ENCODE measurements around the gene FOS. TPM values are rescaled to one million over a fixed set of nuclear protein-coding genes. Genes with fewer than 3 reads are reported as not detected.

FOS gene
- total and polyA plus RNA-seq, 2 of the 4 experiments (the other 2 are of a cell fraction): 53.6 to 171 TPM

DNA sequence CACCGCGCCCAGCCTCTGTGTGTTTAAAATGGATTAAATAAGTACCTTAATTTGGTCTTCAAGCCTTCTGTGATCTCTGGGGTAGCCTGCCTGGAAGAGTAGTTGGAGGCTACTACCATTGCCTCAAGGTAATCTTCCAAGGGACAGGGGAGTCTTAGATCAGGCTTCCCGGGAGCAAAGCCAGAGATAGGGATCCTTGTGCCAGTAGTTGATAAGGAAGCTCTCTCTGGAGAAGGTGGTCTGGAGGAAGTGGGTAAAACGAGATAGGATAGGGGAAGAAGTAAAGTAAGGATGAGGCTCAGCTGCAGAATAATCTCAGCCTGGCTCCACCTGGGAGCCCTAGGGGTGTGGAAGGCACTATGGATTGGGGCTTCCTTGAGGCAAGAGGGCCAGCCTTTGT is 38.5 kb downstream of the FOS start:
- 80% methylated on average over 1 of the region's 4 CpGs; no CpG with 5 or more reads in 1 of the 2 experiments for WGBS, 2 experiments (ENCODE audit: extremely low coverage in 2 of 2, insufficient read length in 1 of 2)
- in situ Hi-C loops (cut with MboI; ENCODE audit: low sequenced_read_pairs): no loop called here
- intact Hi-C loops (cut with micrococcal nuclease): no loop called here

More for the DNA sequence above, 38.5 kb downstream of the FOS start:
- Histone ChIP-seq H3K36me3 (ENCODE audit: control insufficient read depth, insufficient read depth, low read length) (no peaks in the 10 kb centered on the region), H2BK15ac (ENCODE audit: low read depth, low read length) (no peak overlapping the region), H2AFZ (replicated peaks; ENCODE audit: low read length, poor library complexity) (peak overlapping the region; percentile 33), H3K4me2 (ENCODE audit: low read depth, low read length) (no peak overlapping the region), H3K4me1 (ENCODE audit: control insufficient read depth, insufficient read depth, low read length) (peaks cover 3% of the 10 kb centered on the region; the same call in 1 of the 2 replicates), H2BK20ac (ENCODE audit: low read depth, low read length) (no peak overlapping the region), H2BK5ac (ENCODE audit: low read depth, low read length, poor library complexity, severe bottlenecking) (no peak overlapping the region), H3K56ac (ENCODE audit: extremely low read depth, insufficient read depth, low read length) (no peak overlapping the region), H2BK120ac (ENCODE audit: low read depth, low read length) (no peak overlapping the region), H4K91ac (ENCODE audit: insufficient read depth, low read depth, low read length) (no peak overlapping the region), H3K14ac (replicated peaks; ENCODE audit: low read depth, low read length) (no peak overlapping the region), H4K20me1 (ENCODE audit: insufficient read depth, low read length) (no peaks in the 10 kb centered on the region), H3K27me3 (ENCODE audit: control insufficient read depth, insufficient read depth, low read length) (peaks cover 35% of the 10 kb centered on the region), H3K27ac (ENCODE audit: insufficient read depth, low read length) (no peak overlapping the region), H3K79me1 (ENCODE audit: low read depth in 1 of 2, low read length in 2 of 2) (no peaks in the 10 kb centered on the region), H3K9me1 (ENCODE audit: insufficient read depth, low read length) (no peaks in the 10 kb centered on the region; the same call in 1 of the 2 replicates), H4K8ac (ENCODE audit: low read depth in 2 of 2, low read length in 2 of 2) (no peak overlapping the region), H3K18ac (ENCODE audit: low read depth, low read length) (no peak overlapping the region), H4K5ac (ENCODE audit: low read depth, low read length) (no peak overlapping the region), H3K23ac (ENCODE audit: low read depth, low read length) (no peak overlapping the region), H3K9ac (ENCODE audit: low read depth, low read length) (no peak overlapping the region), H3K4ac (ENCODE audit: low read depth, low read length) (no peak overlapping the region), H2AK9ac (replicated peaks; ENCODE audit: low read depth, low read length, poor library complexity) (no peak overlapping the region), H2AK5ac (ENCODE audit: low read depth, low read length) (no peak overlapping the region), H3K9me3 (ENCODE audit: control insufficient read depth, insufficient read depth, low read length) (peaks cover 4% of the 10 kb centered on the region), H3K4me3 (ENCODE audit: insufficient read depth, low read depth, low read length) (no peak overlapping the region)
- ChIA-PET CTCF (no interaction called here), POLR2A (ENCODE audit: unreplicated experiment) (no interaction called here)
- dilution Hi-C loops (cut with HindIII; ENCODE audit: low sequenced_read_pairs, unreplicated experiment): loop anchor here (25.0 kb wide), 1 partner anchor 180 kb away; the partner anchor contains the start of gene NEK9
- ATAC-seq (ENCODE audit: low read depth): no peak
- TF ChIP-seq FOS (IDR thresholded peaks at IDR 0.05; ENCODE audit: low read depth, low read length) (no peak), SMC3 (IDR thresholded peaks at IDR 0.05; ENCODE audit: low read depth, low read length) (no peak), MAZ (IDR thresholded peaks at IDR 0.05; ENCODE audit: borderline replicate concordance, low read depth, low read length) (no peak), CHD1 (IDR thresholded peaks at IDR 0.05; ENCODE audit: low read depth, low read length) (no peak), RCOR1 (IDR thresholded peaks at IDR 0.05; ENCODE audit: insufficient replicate concordance, low read length) (no peak), RAD21 (IDR thresholded peaks at IDR 0.05; ENCODE audit: low read length) (no peak), BHLHE40 (IDR thresholded peaks at IDR 0.05; ENCODE audit: low read depth, low read length) (no peak), CEBPB (IDR thresholded peaks at IDR 0.05; ENCODE audit: low read depth, low read length) (no peak), RFX5 (IDR thresholded peaks at IDR 0.05; ENCODE audit: low read depth, low read length) (no peak), MAFK (IDR thresholded peaks at IDR 0.05; ENCODE audit: low read depth, low read length) (no peak), NFE2L2 (IDR thresholded peaks at IDR 0.05; ENCODE audit: low read depth, low read length) (no peak)
- TF ChIP-seq, protein P1, sequence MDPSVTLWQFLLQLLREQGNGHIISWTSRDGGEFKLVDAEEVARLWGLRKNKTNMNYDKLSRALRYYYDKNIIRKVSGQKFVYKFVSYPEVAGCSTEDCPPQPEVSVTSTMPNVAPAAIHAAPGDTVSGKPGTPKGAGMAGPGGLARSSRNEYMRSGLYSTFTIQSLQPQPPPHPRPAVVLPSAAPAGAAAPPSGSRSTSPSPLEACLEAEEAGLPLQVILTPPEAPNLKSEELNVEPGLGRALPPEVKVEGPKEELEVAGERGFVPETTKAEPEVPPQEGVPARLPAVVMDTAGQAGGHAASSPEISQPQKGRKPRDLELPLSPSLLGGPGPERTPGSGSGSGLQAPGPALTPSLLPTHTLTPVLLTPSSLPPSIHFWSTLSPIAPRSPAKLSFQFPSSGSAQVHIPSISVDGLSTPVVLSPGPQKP (IDR thresholded peaks at IDR 0.05; ENCODE audit: borderline replicate concordance, low read depth, low read length): no peak
- TF ChIP-seq, protein P2, sequence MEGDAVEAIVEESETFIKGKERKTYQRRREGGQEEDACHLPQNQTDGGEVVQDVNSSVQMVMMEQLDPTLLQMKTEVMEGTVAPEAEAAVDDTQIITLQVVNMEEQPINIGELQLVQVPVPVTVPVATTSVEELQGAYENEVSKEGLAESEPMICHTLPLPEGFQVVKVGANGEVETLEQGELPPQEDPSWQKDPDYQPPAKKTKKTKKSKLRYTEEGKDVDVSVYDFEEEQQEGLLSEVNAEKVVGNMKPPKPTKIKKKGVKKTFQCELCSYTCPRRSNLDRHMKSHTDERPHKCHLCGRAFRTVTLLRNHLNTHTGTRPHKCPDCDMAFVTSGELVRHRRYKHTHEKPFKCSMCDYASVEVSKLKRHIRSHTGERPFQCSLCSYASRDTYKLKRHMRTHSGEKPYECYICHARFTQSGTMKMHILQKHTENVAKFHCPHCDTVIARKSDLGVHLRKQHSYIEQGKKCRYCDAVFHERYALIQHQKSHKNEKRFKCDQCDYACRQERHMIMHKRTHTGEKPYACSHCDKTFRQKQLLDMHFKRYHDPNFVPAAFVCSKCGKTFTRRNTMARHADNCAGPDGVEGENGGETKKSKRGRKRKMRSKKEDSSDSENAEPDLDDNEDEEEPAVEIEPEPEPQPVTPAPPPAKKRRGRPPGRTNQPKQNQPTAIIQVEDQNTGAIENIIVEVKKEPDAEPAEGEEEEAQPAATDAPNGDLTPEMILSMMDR (conservative IDR thresholded peaks at IDR 0.05; ENCODE audit: low read depth, low read length): no peak
- TF ChIP-seq, protein P3, sequence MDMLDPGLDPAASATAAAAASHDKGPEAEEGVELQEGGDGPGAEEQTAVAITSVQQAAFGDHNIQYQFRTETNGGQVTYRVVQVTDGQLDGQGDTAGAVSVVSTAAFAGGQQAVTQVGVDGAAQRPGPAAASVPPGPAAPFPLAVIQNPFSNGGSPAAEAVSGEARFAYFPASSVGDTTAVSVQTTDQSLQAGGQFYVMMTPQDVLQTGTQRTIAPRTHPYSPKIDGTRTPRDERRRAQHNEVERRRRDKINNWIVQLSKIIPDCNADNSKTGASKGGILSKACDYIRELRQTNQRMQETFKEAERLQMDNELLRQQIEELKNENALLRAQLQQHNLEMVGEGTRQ (IDR thresholded peaks at IDR 0.05; ENCODE audit: low read depth, low read length): no peak
- DNase-seq: no peak
- no TSS peak for BruUV-seq (replicated peaks)

Measured in IMR-90 (cell line).